LNCaP clone FGC (cell line): ENCODE data around the gene LTBP3.
"Not testable (repeated sequence)": the region's sequence is repeated elsewhere in the genome, so short reads cannot be mapped to it uniquely, and the experiment has no call there.

Source experiments
- DNase-seq: peaks from one replicate; pipeline ENCODE4 v3.0.0-alpha.2; 2011; ENCODE audit warnings: low read depth
- H3K4me3 ChIP-seq: 2 replicates; pipeline ENCODE4 v1.5.1; 2011; ENCODE audit warnings: mild to moderate bottlenecking, low read depth, low read length, control low read depth
- TF ChIP-seq, protein P1 (sequence below): IDR thresholded peaks from 2 replicates; pipeline ENCODE4 v1.5.1; 2012; ENCODE audit warnings: mild to moderate bottlenecking; ENCODE audit not compliant: control insufficient read depth, insufficient read depth; ENCODE audit errors: extremely low read depth

The LTBP3 gene

GRCh38 chr11:65521777-65522521 is 36.2 kb downstream of the LTBP3 start:
- DNase-seq: not testable (repeated sequence)

GRCh38 chr11:65518941-65519549 is 39.1 kb downstream of the LTBP3 start:
- DNase-seq, H3K4me3 ChIP-seq: not testable (repeated sequence)

More at GRCh38 chr11:65521777-65522521, 36.2 kb downstream of the LTBP3 start:
- not testable (repeated sequence) for H3K4me3 ChIP-seq

DNA sequence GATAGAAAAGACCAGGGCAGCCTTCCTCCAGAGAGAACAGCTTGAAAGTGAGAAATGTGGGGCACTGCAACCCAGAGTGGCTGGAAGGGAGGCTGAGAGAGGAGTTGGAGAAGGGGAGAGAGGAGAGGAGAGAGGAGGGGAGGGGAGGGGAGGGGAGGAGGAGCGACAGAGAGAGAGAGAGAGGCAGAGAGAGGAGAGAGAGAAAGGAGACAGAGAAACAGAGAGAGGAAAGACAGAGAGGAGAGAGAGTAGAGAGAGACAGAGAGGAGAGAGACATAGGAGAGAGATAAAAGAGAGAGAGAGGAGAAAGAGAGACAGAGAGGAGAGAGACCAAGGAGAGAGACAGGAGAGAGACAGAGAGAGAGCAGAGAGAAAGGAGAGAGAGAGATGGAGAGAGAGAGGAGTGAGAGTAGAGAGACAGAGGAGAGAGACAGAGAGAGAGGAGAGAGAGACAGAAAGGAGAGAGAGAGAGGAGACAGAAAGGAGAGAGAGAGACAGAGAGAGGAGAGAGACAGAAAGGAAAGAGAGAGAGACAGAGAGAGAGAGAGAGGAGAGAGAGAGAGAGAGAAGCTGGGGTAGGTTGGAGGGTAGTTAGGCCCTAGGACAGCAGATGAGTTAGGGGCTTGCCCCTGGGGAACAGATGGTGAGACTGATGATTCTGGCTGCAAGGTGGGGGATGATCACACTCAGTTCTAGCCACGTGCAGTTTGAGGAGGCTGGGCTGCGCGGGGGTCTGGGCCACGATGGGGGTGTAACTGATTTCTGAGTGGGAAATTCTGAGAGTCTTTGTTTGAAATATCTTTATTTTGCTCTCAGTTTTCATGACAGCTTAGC is 41.8 kb downstream of the LTBP3 start:
- TF ChIP-seq, protein P1, sequence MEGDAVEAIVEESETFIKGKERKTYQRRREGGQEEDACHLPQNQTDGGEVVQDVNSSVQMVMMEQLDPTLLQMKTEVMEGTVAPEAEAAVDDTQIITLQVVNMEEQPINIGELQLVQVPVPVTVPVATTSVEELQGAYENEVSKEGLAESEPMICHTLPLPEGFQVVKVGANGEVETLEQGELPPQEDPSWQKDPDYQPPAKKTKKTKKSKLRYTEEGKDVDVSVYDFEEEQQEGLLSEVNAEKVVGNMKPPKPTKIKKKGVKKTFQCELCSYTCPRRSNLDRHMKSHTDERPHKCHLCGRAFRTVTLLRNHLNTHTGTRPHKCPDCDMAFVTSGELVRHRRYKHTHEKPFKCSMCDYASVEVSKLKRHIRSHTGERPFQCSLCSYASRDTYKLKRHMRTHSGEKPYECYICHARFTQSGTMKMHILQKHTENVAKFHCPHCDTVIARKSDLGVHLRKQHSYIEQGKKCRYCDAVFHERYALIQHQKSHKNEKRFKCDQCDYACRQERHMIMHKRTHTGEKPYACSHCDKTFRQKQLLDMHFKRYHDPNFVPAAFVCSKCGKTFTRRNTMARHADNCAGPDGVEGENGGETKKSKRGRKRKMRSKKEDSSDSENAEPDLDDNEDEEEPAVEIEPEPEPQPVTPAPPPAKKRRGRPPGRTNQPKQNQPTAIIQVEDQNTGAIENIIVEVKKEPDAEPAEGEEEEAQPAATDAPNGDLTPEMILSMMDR: no peak
- DNase-seq: no peak
- H3K4me3 ChIP-seq: no peak overlapping the region

GRCh38 chr11:65512311-65512710 is 45.8 kb downstream of the LTBP3 start:
- not testable (repeated sequence) for DNase-seq, H3K4me3 ChIP-seq

DNA sequence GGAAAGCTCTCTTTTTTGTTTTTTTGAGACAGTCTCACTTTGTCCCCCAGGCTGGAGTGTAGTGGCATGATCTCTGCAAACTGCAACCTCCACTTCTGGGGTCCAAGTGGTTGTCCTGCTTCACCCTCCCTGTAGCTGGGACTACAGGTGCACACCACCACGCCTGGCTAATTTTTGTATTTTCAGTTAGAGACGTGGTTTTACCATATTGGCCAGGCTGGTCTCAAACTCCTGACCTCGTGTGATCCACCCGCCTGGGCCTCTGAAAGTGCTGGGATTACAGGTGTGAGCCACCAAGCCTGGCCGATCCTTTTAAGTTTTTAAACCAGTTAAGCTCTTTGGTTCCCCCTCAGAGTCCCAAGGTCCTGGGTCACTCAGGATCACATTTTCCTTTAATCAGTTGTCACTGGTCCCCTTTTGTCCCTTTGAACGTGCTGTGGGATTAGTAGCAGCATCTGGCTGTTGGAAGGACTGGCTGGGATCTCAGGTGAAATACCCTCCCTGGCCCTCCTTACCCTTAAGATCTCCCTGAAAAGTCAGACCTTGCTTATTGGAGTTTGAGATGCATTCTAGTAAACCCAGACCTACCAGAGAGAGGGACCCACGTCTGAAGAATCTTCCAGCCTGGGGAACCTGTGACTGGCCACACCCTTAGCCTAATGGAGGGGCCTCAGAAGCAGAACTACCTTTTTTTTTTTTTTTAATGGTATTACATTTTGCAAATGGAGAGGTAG is 51.2 kb downstream of the LTBP3 start:
- H3K4me3 ChIP-seq: no peak overlapping the region
- peak; percentile 82 for DNase-seq
- TF ChIP-seq, protein P1: no peak

- DNase-seq: no peak
- peak overlapping the region; percentile 78; the same call in 1 of the 2 replicates for H3K4me3 ChIP-seq
- TF ChIP-seq, protein P1: no peak
These were observed 51.8 kb downstream of the LTBP3 start for GRCh38 chr11:65506290-65506771.

- TF ChIP-seq, protein P1: no peak
- peak overlapping the region; percentile 78 for H3K4me3 ChIP-seq
- no peak for DNase-seq
These were observed 52.5 kb downstream of the LTBP3 start for GRCh38 chr11:65505466-65506289.
